Muscle layer of duodenum (tissue), 2 donors: ENCODE data around the gene RCL1.
"Not testable (repeated sequence)": the region's sequence is repeated elsewhere in the genome, so short reads cannot be mapped to it uniquely, and the experiment has no call there.

Experiments used
- H3K27ac ChIP-seq: one replicate; pipeline ENCODE4 v1.7.0; 2013; ENCODE audit warnings: mild to moderate bottlenecking, low read length
- H3K27me3 ChIP-seq: one replicate; pipeline ENCODE4 v1.7.0; 2013; ENCODE audit warnings: low read depth, mild to moderate bottlenecking, control low read depth, low read length
- H3K36me3 ChIP-seq, 2 donors: one replicate each; pipeline ENCODE4 v1.7.0; 2013; ENCODE audit warnings: low read length in 2 of 2, control low read depth in 1 of 2, mild to moderate bottlenecking in 1 of 2; ENCODE audit not compliant: insufficient read depth in 2 of 2, control insufficient read depth in 1 of 2
- H3K4me1 ChIP-seq, 2 donors: one replicate each; pipeline ENCODE4 v1.7.0; 2013; ENCODE audit warnings: low read length in 2 of 2, mild to moderate bottlenecking in 2 of 2, control low read depth in 1 of 2, moderate library complexity in 1 of 2; ENCODE audit not compliant: insufficient read depth in 2 of 2, control insufficient read depth in 1 of 2
- H3K4me3 ChIP-seq, 2 donors: one replicate each; pipeline ENCODE4 v1.7.0; 2013; ENCODE audit warnings: low read length in 2 of 2, low read depth in 1 of 2, mild to moderate bottlenecking in 1 of 2
- H3K9me3 ChIP-seq, 2 donors: one replicate each; pipeline ENCODE4 v1.7.0; 2013; ENCODE audit warnings: low read length in 2 of 2, control low read depth in 1 of 2, mild to moderate bottlenecking in 1 of 2; ENCODE audit not compliant: control insufficient read depth in 1 of 2
- donor health status: healthy.

Gene RCL1

DNA sequence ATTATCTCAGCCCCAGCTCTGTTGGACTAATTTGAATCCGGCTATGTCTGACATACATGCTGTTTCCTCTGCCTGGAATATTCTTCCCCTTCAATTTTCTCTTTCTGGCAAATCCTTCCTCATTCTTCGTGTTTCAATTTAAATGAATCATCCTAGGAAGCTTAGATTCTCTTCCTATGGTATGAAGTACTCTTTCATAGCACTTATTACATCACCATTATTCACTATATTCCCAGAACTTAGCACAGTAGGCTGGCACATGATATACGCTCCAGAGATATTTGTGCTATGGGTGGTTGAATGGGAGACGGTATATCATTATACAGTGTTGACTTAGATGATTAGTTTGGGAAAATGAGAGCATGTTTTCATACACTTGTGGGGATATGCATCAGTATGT lies 101.3 kb downstream of the RCL1 start:
- Histone ChIP-seq H3K27me3 (no peaks in the 10 kb centered on the region), H3K36me3 (no peaks in the 10 kb centered on the region), H3K27ac (no peak overlapping the region), H3K9me3 (peaks cover 0 to 3% of the 10 kb centered on the region in 2 donors), H3K4me1 (no peaks in the 10 kb centered on the region), H3K4me3 (no peak overlapping the region)

DNA sequence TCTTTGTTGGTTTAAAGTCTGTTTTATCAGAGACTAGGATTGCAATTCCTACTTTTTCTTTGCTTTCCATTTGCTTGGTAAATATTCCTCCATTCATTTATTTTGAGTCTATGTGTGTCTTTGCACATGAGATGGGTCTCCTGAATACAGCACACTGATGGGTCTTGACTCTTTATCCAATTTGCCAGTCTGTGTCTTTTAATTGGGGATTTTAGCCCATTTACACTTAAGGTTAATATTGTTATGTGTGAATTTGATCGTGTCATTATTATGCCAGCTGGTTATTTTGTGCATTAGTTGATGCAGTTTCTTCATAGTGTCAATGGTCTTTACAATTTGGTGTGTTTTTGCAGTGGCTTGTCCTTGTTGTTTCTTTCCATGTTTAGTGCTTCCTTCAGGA lies 107.1 kb downstream of the RCL1 start:
- H3K36me3 ChIP-seq, H3K4me3 ChIP-seq, H3K27ac ChIP-seq, H3K4me1 ChIP-seq, H3K27me3 ChIP-seq, H3K9me3 ChIP-seq: not testable (repeated sequence)

- not testable (repeated sequence) for H3K36me3 ChIP-seq, H3K27ac ChIP-seq, H3K4me1 ChIP-seq, H3K9me3 ChIP-seq, H3K27me3 ChIP-seq
- peak overlapping the region; percentile 25 to 33 for H3K4me3 ChIP-seq
These were observed 108.8 kb downstream of the RCL1 start for GRCh38 chr9:4901401-4902134.

GRCh38 chr9:4902135-4902475 lies 109.4 kb downstream of the RCL1 start:
- no peak overlapping the region for H3K27ac ChIP-seq
- no peaks in the 10 kb centered on the region for H3K27me3 ChIP-seq
- H3K4me1 ChIP-seq, result no peaks in the 10 kb centered on the region
- H3K36me3 ChIP-seq, result no peaks in the 10 kb centered on the region
- H3K4me3 ChIP-seq, result no peak overlapping the region
- peaks cover 0 to 3% of the 10 kb centered on the region in 2 donors for H3K9me3 ChIP-seq

GRCh38 chr9:4904322-4905134 lies 111.8 kb downstream of the RCL1 start:
- Histone ChIP-seq H3K9me3 (no peaks in the 10 kb centered on the region), H3K27me3 (no peaks in the 10 kb centered on the region), H3K27ac (no peak overlapping the region), H3K36me3 (no peaks in the 10 kb centered on the region), H3K4me3 (no peak overlapping the region), H3K4me1 (no peaks in the 10 kb centered on the region)

DNA sequence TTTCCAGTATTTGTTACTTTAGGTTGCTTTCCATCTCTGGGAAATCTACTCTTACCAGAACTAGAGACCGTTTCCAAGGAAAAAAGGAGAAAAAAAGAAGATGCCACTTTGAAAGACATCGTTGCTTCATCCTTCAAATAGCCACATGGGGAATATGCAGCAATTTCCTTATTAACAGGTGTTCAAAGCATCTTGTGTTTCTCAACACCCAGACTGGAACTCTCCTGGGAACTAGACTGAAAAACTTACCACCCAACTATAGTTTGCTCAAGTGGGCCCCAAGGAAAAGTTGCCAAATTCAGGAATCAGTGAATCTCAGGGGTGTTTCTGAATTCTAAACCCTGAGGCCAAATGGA lies 112.4 kb downstream of the RCL1 start:
- H3K4me1 ChIP-seq, result no peaks in the 10 kb centered on the region
- H3K27ac ChIP-seq, result no peak overlapping the region

More for the DNA sequence above, 112.4 kb downstream of the RCL1 start:
- no peaks in the 10 kb centered on the region for H3K9me3 ChIP-seq
- H3K4me3 ChIP-seq, result no peak overlapping the region
- H3K27me3 ChIP-seq, result no peaks in the 10 kb centered on the region
- no peaks in the 10 kb centered on the region for H3K36me3 ChIP-seq
